Lower leg skin (tissue), 3 donors: Measurements from ENCODE around the gene DYRK1A.

Experiments used
- CTCF ChIP-seq, 3 donors: fragments of 450-650 bp; IDR thresholded peaks; one replicate each; pipeline ENCODE4 v1.5.1; 2016; ENCODE audit warnings: antibody characterized with exemption in 3 of 3, mild to moderate bottlenecking in 3 of 3, moderate library complexity in 2 of 3
- POLR2A ChIP-seq, 2 donors: fragments of 450-650 bp; IDR thresholded peaks; one replicate each; pipeline ENCODE4 v1.6.1; 2016 to 2017; ENCODE audit warnings: antibody characterized with exemption in 2 of 2, mild to moderate bottlenecking in 1 of 2, moderate library complexity in 1 of 2

- TF ChIP-seq CTCF (IDR thresholded peaks at IDR 0.05) = no peak
- TF ChIP-seq POLR2A (IDR thresholded peaks at IDR 0.05) = no peak
Measured at GRCh38 chr21:37415939-37416338, 49.4 kb downstream of the DYRK1A start.
